ENCODE data around the gene CHD6.

CHD6 gene

DNA sequence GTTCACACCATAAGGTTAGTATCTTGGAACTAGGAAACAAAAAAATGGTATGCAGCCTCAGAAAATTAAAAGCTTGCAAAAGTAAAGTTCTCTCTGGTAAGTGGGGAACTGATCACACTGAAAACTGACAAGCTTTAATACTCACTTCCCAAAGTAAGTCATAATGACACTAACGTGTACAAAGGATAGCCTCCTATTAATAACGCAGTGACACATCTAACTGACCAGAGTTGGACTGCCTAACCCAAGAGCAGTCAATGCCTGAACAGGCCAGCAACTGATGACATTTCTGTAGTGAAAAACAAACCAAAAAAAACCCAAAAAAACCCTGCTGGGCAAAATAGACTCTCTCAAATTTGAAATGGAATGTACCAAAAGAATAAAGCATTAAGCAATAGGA is 30.7 kb downstream of the CHD6 start:
- in situ Hi-C loops (cut with MboI; ENCODE audit: low sequenced_read_pairs): no loop called here

GRCh38 chr20:41586772-41587171 is 31.4 kb downstream of the CHD6 start:
- in situ Hi-C loops (cut with MboI; ENCODE audit: low sequenced_read_pairs): no loop called here

DNA sequence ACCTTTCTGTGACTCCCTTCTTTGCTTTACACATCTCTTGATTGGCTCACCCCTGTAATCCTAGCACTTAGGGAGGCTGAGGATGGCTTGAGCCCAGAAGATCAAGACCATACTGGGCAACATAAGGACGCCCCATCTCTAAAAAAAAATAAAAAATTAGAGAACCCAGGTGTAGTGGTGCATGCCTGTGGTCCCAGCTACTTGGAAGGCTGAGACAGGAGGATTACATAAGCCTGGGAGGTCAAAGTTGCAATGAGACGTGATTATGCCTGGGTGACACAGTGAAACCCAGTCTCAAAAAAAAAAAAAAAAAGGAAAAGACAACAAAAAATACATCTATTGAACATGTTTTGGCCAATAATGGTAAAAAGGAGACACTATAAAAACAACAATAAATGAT is 37.8 kb downstream of the CHD6 start:
- in situ Hi-C loops (cut with MboI; ENCODE audit: low sequenced_read_pairs): no loop called here

DNA sequence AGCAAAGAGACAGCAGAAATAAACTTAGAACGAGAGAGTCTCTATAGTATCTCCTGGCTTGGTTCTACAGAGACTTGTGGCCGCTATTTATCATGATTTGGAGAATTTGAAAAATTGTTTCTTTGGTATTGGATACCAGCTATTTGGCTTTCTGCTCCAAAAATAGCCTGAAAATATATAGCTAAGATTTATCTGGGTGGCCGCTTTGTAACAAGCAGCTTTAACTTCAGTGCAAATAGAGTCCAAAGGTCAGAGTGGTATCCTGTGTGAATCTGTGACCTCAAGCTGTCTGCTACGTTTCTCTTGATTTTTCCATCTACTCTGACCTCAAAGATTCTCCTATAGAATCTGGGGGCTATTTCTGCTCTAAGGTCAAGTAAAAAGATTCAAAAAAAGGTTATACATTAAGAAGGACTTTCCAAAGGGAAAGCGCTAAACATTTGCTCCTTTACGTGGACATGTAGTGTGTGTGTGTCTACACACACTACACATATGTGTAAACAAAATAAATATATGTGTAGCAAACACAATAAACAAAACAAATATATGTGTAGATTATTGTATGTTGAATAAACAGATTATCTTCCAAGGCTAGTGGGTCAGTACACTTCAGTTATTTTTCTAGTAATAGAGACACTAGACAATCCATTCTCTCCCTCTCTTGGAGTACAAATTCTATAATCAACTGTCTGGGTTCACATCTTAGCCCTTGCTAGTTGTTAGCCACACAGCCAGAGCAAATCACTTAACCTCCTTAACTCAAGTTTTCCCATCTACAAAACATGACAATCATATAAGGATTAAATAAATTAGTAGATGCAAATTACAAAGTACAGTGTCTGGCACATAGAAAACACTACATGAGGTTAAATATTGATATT is 40.8 kb downstream of the CHD6 start:
- in situ Hi-C loops (cut with MboI; ENCODE audit: low sequenced_read_pairs): no loop called here

DNA sequence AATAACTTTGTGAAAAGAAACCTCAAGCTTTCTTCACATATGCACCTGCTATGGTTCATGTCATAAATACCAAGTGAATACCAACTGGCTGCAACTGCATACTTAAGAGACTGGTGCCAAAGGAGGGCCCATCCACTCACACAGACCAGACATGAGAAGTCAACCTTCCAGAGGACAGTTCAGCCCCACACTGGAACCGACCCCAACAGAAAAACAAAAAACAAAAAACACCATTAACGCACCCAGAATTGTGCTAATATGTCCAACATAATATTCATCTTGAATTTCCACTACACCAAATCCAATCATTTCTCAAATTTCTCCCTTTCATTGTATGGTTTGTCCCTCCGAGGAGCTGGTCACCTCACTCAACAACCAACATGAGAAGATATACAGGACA is 42.8 kb downstream of the CHD6 start:
- in situ Hi-C loops (cut with MboI; ENCODE audit: low sequenced_read_pairs): no loop called here

- in situ Hi-C loops (cut with MboI; ENCODE audit: low sequenced_read_pairs): no loop called here
Observed at GRCh38 chr20:41574802-41575389, 43.3 kb downstream of the CHD6 start.

DNA sequence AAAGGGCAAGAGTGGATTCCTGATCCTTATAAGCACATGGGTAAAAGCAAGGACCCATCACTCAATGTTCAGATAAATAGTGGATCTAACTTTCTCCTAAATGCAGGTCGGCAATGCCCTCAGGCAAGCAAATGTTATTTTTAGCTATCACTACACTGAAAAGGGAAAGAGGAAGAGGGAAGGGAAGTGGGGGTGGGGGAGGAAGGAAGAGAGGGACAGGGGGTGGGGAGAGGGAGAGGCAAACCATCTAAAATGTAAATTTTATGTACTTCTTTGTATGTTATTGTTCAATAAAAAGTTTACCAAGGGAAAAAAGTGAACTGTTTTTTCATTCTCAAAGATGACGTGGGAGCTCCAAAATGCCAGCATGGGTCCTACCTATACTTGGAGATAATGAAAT is 44.2 kb downstream of the CHD6 start:
- in situ Hi-C loops (cut with MboI; ENCODE audit: low sequenced_read_pairs): no loop called here

DNA sequence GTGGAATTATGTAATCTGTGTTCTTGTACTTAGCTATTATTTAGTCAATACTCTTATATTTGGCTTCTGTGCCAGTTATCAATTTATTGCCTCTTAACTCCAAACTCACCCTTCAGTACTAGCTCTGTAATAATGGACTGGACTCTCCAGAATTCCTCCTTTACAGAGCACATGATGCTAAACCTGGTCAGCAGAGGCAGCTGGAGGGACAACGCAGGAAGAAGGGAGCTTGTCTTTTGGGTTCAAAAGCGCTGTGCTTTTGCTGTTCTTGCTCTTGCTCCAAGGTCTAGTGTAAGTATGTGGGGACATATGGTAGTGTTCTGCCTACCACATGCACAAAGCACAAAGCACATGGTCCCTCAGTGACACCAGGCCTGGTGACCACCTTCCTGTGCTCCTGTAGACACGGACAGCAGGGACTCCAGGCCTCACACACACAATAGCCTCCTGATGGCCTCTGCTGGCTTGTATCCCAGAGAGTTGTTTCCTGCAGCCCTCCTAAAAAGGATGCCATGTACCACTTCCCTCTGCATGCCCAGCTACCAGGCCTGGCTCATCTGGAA is 46.1 kb downstream of the CHD6 start:
- in situ Hi-C loops (cut with MboI; ENCODE audit: low sequenced_read_pairs): no loop called here

- in situ Hi-C loops (cut with MboI; ENCODE audit: low sequenced_read_pairs): no loop called here
Observed at GRCh38 chr20:41571006-41571405, 47.2 kb downstream of the CHD6 start.

- in situ Hi-C loops (cut with MboI; ENCODE audit: low sequenced_read_pairs): no loop called here
Observed at GRCh38 chr20:41570557-41570956, 47.6 kb downstream of the CHD6 start.

GRCh38 chr20:41567615-41568014 is 50.6 kb downstream of the CHD6 start:
- in situ Hi-C loops (cut with MboI; ENCODE audit: low sequenced_read_pairs): no loop called here

- in situ Hi-C loops (cut with MboI; ENCODE audit: low sequenced_read_pairs): no loop called here
Observed at GRCh38 chr20:41566896-41567527, 51.2 kb downstream of the CHD6 start.

GRCh38 chr20:41563087-41563486 is 55.1 kb downstream of the CHD6 start:
- in situ Hi-C loops (cut with MboI; ENCODE audit: low sequenced_read_pairs): no loop called here

GRCh38 chr20:41560970-41561369 is 57.2 kb downstream of the CHD6 start:
- in situ Hi-C loops (cut with MboI; ENCODE audit: low sequenced_read_pairs): no loop called here

DNA sequence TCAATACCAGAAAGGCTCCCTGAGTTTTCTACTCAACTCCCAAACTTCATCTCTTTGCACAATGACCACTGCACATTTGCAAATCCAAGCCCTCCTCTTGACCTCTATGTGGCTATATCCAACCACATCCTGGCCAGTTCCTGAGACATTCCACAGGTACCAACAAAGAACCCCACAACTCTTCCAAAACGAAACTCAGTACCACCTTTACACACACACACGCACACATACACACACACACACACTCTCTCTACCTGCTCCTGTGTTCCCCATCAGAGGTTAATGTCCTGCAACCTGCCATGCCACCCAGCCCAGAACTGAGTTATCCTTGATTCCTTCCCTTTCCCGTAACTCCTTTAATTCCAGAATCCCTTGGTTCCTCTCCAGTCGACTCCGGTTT is 58.5 kb downstream of the CHD6 start:
- in situ Hi-C loops (cut with MboI; ENCODE audit: low sequenced_read_pairs): no loop called here

GRCh38 chr20:41553142-41553879 is 64.9 kb downstream of the CHD6 start:
- in situ Hi-C loops (cut with MboI; ENCODE audit: low sequenced_read_pairs): no loop called here

- in situ Hi-C loops (cut with MboI; ENCODE audit: low sequenced_read_pairs): no loop called here
Observed at GRCh38 chr20:41552295-41553068, 65.7 kb downstream of the CHD6 start.

GRCh38 chr20:41551011-41551705 is 67.0 kb downstream of the CHD6 start:
- in situ Hi-C loops (cut with MboI; ENCODE audit: low sequenced_read_pairs): no loop called here

- in situ Hi-C loops (cut with MboI; ENCODE audit: low sequenced_read_pairs): no loop called here
Observed at GRCh38 chr20:41547221-41547620, 71.0 kb downstream of the CHD6 start.

DNA sequence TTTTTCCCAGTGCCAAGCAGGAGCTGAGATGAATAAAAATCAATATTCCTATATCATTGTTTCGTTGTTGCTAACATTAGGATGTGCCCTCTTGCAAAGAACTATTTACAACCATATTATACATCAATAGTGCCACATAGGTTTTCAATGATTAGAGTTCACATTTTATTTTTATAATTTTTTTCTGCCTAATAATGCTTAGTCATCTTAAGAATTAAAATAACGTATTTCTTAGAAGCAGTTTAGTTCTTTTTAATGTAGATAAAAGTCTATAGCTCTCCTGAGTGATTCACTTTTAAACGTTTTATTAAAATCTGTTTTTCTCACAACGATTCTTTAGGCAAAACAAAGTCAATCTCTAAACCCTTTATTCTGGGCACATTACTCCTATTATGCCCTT is 71.6 kb downstream of the CHD6 start:
- in situ Hi-C loops (cut with MboI; ENCODE audit: low sequenced_read_pairs): no loop called here

All from HL-60/S4 (cell line).